Activated CD4-positive, alpha-beta T cell treated with anti-CD3 and anti-CD28 coated beads, Interleukin-2, amount 50 U/mL, for 16 hours (primary cell): ENCODE measurements around the gene PLCH2.
A peak's percentile ranks its signal among the peaks of the same experiment; 100 is the strongest.

Experiments
- DNase-seq: peaks from one replicate; pipeline ENCODE4 v3.0.0-alpha.2; 2020

The PLCH2 gene

DNA sequence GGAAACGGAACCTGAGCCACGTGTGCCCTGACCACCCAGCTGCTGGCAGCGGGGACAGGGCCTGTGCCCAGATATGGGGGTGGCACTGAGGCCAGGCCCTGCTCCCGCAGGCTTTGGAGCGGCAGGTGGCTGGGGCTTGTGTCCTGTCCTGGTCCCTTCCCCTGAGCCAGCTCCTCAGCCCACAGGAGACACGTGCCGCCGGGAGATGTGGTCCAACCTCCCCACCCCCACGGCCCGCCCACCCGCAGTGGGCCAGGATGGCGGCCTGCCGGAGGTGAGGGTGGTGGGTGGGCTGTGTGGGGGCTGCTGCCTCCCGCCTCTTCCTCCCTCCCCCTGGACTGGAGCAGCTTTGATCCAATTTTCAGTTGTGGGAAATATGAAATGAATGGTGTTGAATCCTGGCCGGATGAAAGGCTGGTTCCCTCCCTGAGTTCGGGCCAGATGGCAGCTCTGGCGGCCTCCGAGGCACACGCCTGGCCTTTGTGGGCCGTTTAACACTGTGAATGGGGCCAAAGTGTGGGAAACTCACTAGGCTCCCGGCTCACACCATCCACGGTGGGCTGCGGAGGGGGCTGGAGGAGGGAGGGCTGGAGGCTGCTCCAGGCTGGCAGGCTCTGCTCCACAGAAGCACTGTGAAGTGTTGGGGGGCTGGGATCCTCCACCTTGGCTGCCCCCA, 56.5 kb downstream of the PLCH2 start:
- no peak for DNase-seq

DNA sequence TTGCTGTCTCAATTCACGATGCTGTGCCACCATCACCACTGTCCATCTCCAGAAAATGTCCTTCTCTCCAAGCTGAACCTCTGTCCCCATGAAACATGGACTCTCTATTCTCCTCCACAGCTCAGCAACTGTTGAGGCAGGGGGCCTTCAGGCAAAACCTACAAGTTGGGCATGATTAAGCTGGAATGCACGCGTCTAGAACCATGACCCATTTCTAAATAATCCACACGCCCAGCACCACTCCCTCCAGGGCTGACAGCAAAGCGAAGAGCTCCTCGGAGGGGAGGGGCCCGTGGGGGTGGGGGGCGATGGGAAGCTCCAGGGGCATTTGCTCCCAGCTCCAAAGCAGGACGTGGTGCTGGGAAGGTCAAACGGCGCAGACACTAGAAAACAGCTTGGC, 57.3 kb downstream of the PLCH2 start:
- DNase-seq = no peak

DNA sequence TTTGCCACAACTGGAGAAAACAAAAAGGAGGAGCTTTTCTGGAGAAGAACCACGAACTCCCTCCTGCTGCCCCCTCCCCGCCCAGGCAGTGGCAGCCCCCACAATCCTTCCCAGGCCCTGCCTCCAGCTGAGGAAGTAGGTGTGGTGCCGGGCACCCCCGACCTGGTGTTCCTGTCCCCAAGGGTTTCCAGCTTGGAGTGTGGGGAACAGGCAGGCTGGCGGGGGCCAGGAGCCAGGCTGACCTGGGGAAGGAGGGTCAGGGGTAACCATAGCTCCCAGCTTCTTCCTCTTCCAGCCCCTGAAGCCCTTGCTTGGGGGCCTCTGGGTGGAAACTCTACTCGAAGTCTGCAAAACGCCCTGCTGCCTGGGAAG, 58.2 kb downstream of the PLCH2 start:
- no peak for DNase-seq

DNA sequence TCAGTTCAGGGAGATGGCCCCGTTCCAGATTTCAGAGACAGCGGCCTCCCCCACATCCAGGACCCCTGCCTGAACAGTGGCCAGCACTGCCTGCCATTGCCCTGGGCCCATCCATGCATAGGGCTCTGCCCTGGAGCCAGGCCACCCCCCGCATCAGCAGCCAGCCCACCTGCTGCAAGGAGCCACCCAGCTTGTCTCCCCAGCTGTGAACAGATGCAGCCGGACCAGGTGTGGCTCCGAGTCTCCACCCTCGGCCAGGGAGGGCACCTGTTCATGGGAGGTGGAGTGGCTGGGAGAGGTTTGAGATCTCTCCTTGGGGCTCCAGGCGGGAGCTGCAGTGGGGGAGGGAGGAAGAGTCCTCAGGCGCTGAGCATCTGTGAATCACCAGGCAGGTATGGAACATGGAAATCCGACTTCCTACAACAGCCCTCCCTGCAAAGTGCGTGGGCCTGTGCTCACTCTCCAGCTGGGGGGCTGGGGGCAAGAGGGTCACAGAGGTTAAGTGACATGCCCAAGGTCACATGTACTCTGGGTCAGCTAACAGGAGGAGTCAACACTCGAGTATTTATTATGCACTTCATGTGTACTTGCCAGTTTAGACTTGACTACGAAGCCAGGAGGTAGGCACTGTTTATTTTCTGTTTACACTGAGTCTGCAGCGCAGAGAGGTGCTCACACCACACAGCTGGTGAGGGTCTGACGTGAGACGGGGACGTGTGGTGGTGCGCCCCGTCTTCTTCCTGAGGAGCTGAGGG, 58.8 kb downstream of the PLCH2 start:
- DNase-seq = no peak

DNA sequence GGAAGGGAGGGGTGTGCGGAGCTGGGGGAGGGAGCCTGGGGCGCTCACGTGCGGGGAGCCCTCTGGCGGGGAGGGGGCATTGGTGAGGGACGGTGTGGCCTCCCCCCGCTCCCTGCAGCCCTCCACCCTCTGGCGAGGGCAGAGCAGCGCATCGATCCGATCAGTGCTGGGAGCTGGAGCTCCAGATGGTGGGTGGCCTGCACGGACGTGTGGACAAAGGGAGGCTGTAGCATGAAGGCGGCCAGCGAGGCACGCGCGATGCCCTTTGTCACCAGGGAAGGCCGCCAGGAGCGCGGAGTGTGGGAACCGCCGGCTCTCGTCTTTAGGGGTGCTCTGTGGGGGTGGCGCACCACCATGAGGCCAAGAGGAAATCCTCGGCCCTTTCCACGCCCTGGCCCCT, 59.4 kb downstream of the PLCH2 start:
- DNase-seq = no peak

DNA sequence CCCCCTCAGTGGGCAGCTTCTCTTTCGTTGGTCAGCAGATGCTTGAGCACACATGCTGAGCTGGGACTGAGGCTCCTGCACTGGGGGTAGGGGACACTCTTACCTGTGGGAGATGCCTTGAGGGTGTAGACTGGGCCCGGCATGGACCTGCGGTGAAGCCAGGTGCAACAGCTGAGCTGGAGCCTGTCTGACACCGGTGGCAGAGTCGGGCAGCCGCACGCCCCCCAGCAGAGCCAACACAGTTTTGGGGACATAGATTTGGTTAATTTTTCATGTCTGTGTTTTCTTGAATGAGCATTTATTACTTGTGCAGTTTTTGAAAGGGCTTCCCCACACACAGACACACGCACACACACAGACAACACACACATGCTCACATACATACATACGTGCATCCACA, 59.9 kb downstream of the PLCH2 start:
- no peak for DNase-seq

DNA sequence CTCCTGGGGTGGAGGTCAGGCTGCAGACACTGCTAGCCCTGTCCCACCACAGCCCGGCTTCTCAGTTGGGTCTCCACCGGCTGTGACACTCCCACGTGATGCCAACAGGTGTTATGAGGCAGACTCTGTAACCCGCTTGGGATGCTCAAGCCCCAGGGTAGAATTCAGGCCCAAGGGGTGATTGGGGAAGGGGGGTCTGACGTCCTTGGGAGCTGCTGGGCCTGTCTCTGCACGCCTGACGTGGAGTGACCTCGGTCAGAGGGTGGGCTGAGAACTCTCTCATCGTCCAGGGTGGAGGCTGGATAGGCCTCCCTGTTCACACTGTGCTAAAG, 61.7 kb downstream of the PLCH2 start:
- DNase-seq = no peak

DNA sequence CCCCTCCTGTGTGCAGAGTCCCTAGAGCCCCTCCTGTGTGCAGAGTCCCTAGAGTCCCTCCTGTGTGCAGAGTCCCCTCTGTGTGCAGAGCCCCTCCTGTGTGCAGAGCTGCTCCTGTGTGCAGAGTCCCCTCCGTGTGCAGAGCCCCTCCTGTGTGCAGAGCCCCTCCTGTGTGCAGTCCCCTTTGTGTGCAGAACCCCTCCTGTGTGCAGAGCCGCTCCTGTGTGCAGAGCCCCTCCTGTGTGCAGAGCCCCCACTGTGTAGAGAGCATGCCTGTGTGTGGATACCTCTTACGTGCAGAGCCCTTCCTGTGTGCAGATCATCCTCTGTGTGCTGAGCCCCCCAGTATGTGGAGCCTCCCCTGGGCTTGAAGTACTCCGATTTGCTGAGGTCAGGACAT, 62.3 kb downstream of the PLCH2 start:
- DNase-seq = no peak

DNA sequence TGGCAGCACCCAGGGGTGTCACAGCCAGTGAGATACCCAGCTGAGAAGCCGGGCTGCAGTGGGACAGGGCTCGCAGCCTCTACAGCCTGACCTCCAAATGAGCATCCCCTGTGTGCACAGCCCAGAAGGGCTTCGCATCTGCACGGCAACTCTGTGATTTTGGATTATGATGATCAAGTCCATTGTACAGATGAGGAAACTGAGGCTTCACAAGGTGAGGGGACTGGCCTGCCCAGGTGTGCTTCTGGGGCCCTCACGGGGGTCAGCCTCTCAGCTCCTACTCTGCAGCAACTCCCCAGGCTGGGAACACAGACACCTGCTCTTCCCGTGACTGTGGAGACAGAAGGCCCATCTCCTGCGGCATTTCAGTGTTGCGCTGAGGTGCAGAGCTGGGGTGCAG, 62.8 kb downstream of the PLCH2 start:
- DNase-seq = no peak

DNA sequence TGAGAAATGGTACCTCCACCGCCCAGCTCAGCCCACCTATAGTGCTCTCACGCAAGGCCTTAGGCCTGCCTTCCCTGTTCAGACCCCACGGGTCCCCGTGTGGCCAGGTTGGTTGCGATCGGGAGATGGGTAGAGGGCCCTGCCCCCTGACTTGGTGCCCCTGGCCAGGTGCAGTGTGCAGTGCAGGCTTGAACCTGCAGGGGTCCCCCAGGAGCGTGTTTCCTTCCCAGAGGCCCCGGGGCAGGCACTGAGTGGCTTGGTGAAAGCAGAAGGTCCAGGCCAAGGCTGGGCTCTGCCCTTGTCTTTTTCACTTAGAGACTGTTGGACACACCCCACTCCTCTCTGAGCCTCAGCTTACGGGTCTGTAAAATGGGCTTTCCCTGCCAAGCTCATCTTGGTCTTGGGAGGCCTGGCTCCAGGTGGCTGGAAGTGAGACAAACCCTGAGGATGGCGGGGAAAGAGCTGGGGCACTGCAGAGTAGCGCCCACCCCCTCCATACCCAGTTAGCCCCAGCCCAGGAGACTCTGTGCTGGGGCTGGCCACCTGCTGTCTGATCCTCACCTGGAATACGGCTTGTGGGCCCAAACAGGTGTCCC, 63.3 kb downstream of the PLCH2 start:
- DNase-seq = no peak

DNA sequence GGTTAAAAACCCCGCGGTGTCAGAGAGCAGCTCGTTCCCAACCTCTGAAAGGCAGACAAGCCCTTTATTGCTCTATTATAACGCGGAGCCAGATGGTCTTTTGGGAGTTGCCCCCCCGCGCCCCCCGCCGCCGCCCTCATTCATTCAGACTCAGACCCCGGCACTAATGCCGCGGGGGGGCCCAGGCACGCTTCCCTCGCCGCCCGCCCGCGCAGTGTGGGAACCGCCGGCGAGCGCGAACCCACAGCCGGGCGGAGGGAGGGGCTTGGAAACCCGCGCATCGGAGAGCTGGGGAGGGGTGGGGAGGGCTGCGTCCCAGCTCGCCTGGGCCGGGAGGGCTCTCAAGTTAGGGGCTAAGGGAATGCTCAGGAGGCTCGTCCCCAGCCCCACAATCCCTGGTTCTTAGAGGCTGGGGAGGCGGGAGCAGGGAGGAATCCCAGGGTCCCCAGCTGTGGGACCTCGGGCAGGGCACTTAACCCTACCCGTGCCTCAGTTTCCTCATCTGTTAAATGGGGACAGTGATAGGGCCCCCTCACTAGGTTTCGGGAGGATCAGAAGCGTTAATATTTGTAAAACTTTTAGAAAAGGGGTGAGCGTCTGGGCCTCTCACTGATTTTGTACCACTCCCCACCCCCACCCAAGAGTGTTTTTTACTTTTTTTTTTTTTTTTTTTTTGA, 64.9 kb downstream of the PLCH2 start:
- no peak for DNase-seq

DNA sequence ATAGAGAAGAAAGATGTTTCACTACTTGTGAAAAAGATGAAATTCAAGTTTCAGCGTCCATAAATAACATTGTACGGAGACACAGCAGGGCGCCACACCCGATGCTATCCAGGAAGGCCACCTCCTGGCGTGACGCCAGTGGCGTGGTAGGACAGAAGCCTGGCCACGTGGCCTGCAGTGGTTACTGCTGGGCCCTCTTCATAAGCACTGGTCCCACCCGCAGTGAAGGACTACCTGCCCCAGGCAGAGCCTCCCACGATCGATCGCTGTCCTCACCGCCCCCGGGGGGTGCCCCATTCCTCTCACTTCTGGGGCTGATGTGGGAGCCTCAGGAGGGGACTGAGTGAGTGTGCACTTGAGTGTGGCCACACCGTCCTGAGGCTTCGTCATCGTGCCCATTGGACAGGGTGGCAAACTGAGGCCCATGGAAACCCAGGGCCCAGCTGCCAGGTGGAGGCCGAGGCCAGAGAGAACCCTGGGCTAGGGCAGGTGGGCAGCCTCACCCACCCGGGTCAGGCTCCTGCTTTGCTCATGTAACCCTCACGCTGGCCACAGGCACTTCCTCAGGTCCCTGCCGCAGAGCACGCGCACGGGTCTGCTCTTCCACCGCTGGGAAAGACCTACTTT, 65.6 kb downstream of the PLCH2 start:
- DNase-seq = no peak

DNA sequence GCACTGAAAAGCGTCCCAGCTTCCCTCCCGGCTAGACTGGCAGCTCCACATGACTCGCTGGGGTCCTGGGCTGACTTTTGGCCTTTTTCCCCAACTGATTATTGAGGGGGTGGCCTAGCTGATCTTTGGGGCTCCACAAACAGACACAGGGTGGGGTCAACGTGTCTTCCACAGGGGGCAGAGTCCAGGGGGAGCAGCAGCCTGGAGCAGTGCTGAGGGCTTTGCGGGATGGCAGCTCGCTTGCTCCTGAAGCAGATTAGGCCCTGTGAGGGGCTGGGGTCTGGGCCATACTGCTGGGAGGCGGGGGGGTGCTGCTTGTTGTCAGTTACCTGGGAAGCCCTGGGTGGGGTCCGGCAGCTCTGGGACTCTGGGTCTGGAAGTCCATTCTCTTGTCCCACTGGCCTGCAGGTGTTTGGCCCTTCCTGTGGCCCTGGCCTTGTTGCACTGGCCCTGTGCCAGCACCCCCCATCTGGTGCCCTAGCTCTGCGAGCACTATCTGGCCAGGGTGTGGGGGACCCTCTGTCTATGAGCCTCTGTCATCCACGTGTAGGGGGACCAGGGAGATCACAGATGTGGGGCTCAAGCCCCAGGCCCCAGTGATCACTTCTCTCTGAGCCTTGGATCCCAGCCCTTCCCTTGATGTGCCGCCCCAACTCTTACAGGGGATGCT, 66.3 kb downstream of the PLCH2 start:
- no peak for DNase-seq

DNA sequence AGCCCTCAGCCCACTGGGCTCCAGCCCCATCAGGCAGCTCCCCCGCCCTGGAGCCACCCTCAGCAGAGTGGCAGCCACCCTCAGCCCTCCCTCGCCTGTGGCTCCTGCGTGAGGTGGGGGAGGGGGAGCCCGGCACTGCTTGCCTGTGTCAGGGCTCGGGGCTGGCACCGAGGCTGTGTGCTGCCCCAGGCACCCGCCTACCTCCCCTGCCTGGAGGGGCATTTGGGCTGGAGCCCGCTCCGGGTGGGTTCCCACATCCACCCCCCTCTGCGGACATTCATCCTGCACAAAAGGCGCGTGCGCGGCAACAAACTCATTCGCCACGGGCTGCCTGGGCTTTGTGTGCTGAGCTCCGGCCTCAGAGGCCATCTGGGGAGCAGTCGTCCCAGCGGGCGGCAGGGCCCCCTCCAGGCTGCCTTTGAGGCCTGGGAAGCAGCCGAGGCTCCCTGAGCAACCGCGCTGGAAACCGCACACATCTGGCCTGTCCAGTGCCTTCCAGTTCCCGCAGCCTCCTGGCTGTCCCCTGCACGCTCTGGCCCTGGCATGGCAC, 67.5 kb downstream of the PLCH2 start:
- no peak for DNase-seq

DNA sequence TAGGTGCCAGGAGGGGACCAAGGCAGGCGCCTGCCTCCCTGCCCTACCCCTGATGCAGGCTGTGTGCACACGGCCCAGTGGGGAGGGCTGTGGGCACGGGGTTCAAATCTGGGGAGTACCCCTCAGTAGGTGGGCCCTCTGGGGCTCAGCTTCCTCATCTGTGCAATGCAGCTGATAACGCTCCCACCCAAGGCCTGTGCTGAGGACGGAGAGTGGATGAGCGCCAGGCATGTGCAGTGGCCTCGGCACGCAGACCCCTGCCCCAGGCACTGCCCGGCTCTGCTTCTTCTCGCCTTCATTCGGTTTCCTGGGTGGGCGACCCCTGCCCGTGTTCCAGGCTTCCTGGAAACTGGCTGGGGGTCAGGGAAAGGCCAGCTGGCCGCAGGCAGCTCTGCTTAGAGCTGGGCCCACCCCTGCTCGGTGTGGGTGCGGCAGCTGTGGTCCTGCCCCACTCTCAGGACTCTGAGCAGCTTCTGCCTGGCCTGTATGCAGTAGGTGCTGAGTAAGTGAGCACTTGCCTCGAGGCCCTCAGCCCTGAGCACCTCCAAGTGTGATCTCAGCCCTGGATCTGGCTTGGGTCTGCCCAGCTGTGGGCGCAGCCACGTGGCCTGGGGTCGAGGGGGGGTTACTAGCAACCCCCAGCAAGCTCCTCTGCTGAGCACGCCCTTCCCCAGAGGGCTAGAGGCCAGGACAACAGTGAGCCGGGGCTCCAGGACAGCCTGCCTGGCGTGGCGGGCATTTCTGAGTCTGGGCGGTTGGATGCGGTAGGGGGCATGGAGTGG, 68.2 kb downstream of the PLCH2 start:
- DNase-seq = no peak

DNA sequence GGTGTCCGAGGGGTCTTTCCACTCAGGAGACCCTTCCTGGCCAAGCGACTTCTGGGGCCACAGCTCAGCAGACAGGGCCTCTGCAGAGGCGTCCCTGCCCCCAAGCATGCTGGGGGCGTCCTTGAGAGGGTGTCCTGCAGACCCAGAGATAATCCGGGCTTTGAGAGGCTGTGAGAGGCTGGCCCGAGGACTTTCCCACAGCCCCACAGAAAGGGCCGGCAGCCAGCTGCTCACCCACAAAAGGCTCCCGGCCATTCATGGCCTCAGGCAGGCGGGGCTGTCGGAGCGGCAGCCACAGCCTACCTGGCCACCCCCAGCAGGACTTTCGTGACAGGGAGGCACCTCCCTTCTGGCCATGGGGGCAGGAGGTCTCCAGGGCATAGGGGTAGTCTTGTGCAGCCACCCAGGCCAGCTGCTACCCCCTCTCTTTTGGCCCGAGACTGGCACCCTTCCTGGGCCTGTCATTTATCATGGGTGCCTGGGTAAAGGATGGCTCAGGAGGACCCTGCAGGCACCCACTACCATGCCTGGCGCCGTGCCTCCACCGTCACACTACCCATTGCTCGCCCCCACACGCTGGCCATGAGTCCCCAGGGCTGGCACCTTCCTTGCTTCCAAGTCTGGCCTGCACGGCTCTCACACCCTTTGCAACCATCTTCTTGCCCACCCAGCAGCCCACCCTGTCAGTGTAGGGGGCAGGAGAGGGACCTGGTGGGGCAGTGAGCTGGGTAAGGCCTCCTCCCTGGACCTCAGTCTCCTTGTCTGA, 69.0 kb downstream of the PLCH2 start:
- DNase-seq = no peak

DNA sequence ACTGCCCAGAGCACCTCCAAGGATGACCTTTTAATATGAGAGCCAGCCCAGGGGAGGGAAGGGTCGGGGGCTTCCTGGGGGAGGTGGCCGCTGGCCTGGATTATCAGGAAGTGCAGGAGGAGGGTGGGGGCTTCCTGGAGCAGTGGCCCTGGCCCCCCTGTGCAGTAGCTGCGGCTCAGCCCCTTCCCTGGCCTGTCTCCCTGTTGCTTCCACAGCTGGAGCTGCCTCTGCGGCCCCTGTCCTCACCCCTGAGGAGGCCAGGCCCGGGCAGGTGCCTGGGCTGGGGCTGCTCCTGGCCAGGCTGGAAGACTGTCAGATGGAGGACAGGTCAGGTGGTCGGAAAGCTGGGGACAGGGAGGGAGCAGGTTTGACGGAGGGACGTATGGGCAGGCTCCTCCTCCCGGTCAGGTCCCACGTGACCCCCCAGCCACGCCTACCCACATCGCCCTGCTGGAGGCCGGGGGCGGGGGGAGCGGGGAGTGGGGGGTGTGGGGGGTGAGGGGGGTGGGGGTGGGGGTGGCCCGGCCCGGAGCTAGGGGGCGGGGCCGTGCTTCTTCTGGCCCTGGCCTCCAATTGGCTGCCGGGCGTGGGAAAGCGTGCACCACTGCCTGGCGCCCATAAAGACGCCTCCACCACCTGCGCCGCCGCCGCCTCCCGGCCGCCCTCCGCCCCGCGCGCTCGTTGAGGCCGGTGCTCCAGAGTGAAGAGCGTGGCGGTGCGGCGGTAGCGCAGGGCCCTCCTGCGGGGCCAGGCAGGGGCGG, 69.8 kb downstream of the PLCH2 start:
- DNase-seq = peak; percentile 92

DNA sequence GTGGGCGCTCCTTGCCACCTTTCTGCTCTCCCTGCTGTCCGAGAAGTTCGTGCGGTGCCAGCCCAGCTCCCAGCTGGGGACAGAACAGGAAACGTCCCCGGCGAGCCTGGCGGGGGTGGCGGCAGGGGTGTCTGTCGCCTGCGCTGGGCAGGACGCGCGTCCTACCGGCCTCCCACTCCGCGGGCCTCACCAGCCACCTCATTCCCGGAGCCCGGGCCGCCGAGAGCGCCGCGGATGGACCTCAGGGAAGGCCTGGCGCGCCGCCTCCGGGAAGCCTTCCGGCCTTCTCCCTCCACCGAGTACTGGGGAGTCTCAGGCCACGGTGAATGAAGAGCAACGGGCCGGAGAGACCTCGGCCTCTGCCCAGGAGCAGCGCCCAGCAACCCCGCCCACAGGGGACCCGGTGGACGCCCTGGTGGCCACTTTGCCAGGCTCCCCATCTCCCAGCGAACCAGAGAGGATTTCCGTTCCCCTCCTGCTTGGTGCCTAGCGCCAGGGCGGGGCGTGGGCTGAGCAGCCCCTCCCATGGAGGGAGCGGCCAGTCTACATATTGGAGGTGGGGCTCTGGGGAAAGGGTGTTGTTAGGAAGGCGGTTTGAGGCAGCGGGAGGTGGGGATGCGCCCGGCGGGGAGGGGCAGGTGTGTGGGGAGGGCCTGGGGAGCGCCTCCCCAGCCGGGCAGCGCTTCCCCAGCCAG, 70.6 kb downstream of the PLCH2 start:
- DNase-seq = peak; percentile 95

DNA sequence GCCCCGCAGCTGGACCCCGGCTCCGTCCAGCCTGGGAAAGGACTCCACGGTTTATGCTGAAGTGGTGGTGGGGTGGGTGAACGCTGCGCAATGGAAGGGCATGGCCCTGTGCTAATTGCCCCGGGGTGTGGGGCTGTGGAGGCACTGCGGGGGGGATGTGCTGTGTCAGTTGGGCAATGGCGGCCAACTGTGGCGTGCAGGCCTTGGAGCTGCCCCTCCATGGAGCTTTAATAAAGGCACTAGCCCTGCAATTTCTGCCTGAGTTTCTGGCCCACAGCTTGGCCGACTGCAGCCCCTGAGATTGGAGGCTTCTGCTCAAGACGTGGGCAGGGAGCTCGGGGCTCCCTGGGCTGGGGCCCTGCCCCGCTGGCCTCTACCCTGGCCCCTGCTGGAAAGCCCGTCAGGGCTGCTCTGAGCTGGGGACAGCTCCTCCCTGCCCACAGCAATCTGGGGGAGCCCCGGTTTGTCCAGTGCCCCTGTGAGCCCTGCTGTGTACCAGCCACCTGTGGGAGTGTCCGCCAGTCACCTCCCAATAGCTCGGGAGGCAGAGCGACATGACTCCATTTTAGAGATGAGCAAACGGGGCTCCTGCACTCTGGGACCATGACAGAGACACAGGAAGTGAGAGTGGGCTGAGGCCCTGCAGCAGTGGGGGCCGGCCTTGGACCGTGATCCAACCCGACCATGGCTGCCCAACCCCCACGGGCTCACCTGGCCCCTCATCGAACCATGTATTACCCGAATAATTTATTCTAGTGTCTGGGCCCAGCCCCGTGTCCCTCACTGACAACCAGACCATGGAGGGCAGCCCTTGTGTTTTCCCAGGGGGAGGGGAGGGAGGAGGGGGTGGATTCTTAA, 71.3 kb downstream of the PLCH2 start:
- peak; percentile 75 for DNase-seq
